Measurements from ENCODE around the gene OR4S2. TPM values are rescaled to one million over a fixed set of nuclear protein-coding genes. Genes with fewer than 3 reads are reported as not detected.

Gene OR4S2, protein sequence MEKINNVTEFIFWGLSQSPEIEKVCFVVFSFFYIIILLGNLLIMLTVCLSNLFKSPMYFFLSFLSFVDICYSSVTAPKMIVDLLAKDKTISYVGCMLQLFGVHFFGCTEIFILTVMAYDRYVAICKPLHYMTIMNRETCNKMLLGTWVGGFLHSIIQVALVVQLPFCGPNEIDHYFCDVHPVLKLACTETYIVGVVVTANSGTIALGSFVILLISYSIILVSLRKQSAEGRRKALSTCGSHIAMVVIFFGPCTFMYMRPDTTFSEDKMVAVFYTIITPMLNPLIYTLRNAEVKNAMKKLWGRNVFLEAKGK
- total RNA-seq = not detected
- long read RNA-seq = 0 reads

DNA sequence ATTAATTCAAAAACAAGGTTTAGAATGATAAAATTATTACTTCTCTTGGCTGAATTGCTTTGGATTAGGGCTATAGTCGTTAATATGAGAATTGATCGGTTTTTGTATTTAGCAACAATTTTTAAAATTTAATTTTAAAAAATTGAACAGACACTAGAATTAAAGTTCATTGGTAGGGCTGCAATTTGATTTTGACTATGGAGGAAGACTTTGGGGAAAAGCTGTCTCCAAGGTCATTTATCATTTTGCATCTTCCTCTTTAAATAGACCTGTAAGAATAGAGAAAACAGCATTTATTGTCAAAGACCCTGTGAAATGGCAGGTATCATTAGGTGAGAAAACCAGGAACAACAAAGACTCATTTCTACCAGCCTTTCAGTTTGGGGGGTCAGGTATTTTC, at the start of gene OR4S2:
TSS of gene OR4S2 (plus strand) at position 301 of the 400 bp plus-strand sequence. CDS start 2,577 bp downstream, outside the sequence.
- TF ChIP-seq, protein P1, sequence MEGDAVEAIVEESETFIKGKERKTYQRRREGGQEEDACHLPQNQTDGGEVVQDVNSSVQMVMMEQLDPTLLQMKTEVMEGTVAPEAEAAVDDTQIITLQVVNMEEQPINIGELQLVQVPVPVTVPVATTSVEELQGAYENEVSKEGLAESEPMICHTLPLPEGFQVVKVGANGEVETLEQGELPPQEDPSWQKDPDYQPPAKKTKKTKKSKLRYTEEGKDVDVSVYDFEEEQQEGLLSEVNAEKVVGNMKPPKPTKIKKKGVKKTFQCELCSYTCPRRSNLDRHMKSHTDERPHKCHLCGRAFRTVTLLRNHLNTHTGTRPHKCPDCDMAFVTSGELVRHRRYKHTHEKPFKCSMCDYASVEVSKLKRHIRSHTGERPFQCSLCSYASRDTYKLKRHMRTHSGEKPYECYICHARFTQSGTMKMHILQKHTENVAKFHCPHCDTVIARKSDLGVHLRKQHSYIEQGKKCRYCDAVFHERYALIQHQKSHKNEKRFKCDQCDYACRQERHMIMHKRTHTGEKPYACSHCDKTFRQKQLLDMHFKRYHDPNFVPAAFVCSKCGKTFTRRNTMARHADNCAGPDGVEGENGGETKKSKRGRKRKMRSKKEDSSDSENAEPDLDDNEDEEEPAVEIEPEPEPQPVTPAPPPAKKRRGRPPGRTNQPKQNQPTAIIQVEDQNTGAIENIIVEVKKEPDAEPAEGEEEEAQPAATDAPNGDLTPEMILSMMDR (IDR thresholded peaks at IDR 0.05; ENCODE audit: borderline replicate concordance) = no peak
- intact Hi-C loops (cut with micrococcal nuclease) = no loop called here
- Histone ChIP-seq H3K36me3 (no peaks in the 10 kb centered on the region), H3K27ac (replicated peaks) (no peak within 1 kb of the TSS), H3K4me3 (no peak within 1 kb of the TSS), H3K9me3 (replicated peaks) (peaks cover 12% of the 10 kb centered on the region), H3K27me3 (ENCODE audit: low read depth) (no peaks in the 10 kb centered on the region), H3K4me1 (no peaks in the 10 kb centered on the region)
- no peak for DNase-seq

DNA sequence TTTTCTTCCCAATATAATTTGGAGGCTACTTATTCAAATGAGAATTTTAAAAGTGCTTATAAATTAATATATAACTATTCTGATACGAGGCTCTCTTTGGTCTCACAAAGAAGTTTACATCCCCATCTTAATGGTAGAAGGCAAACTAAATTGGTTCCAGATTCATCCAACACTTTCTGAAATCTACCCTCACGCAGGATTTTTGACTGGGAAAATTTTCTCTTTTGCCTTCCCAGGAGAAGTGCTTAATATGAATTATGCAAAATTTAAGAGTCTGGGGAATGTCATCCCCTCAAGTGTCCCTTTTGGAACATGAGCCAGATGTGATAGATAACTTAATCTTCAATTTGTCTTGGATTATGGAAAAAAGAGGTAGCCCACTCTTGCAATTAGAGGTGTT, 40.6 kb upstream of the OR4S2 start, which contains the start of gene OR4C11:
TSS of gene OR4C11 (minus strand) at position 101 of the 400 bp plus-strand sequence. CDS start 3,272 bp downstream, outside the sequence.
- peaks cover 9% of the 10 kb centered on the region for H3K9me3 ChIP-seq (replicated peaks)
- H3K27ac ChIP-seq (replicated peaks) = no peak within 1 kb of the TSS
- intact Hi-C loops (cut with micrococcal nuclease) = no loop called here
- no peak for DNase-seq
- TF ChIP-seq, protein P1 (IDR thresholded peaks at IDR 0.05; ENCODE audit: borderline replicate concordance) = no peak
- H3K36me3 ChIP-seq = no peaks in the 10 kb centered on the region
- no peak within 1 kb of the TSS for H3K4me3 ChIP-seq
- H3K4me1 ChIP-seq = no peaks in the 10 kb centered on the region
- H3K27me3 ChIP-seq (ENCODE audit: low read depth) = no peaks in the 10 kb centered on the region

DNA sequence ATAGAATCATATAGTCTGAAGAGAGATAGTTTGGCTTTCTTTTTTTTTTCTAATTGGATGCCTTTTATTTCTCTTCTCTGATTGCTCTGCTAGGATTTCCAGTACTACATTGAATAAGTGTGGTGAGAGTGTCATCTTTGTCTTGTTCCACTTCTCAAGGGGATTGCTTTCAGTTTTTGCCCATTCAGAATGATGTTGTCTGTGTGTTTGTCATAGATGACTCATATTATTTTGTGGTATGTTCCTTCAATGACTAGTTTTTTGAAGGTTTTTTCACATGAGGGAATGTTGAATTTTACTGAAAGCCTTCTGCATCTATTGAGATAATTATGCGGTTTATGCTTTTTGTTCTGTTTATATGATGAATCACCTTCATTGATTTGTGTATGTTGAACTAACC, 23.6 kb upstream of the OR4S2 start:
- TF ChIP-seq, protein P1 (IDR thresholded peaks at IDR 0.05; ENCODE audit: borderline replicate concordance) = no peak
- no peaks in the 10 kb centered on the region for H3K27me3 ChIP-seq (ENCODE audit: low read depth)
- no peaks in the 10 kb centered on the region for H3K4me1 ChIP-seq
- no peak overlapping the region for H3K27ac ChIP-seq (replicated peaks)
- H3K4me3 ChIP-seq = no peak overlapping the region
- intact Hi-C loops (cut with micrococcal nuclease) = no loop called here
- DNase-seq = no peak
- peaks cover 75% of the 10 kb centered on the region for H3K9me3 ChIP-seq (replicated peaks)
- H3K36me3 ChIP-seq = no peaks in the 10 kb centered on the region

DNA sequence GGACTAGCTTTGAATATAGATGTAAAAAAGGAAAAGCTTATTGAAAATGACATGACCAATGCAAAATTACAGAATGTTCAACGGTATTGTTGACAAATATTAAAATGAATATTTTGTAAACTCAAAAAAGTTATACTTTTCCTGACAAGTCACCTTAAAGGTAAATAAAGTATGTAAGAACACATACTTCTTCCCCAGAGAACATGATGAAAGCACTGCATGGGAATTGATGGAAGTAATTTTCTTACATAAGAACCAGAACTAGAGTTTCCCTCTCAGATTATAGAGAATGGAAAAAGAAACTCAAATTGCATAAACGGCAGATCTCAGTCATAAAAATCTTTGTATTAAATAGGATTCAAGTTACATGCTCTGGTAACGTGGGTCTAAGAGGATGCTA, 13.3 kb upstream of the OR4S2 start, which contains the start of gene OR4P4:
TSS of gene OR4P4 (plus strand) at position 301 of the 400 bp plus-strand sequence.
- H3K4me1 ChIP-seq = no peaks in the 10 kb centered on the region
- no peaks in the 10 kb centered on the region for H3K36me3 ChIP-seq
- TF ChIP-seq, protein P1 (IDR thresholded peaks at IDR 0.05; ENCODE audit: borderline replicate concordance) = no peak
- H3K4me3 ChIP-seq = no peak within 1 kb of the TSS
- no peaks in the 10 kb centered on the region for H3K27me3 ChIP-seq (ENCODE audit: low read depth)
- intact Hi-C loops (cut with micrococcal nuclease) = no loop called here
- no peak within 1 kb of the TSS for H3K27ac ChIP-seq (replicated peaks)
- no peak for DNase-seq
- peaks cover 27% of the 10 kb centered on the region for H3K9me3 ChIP-seq (replicated peaks)

DNA sequence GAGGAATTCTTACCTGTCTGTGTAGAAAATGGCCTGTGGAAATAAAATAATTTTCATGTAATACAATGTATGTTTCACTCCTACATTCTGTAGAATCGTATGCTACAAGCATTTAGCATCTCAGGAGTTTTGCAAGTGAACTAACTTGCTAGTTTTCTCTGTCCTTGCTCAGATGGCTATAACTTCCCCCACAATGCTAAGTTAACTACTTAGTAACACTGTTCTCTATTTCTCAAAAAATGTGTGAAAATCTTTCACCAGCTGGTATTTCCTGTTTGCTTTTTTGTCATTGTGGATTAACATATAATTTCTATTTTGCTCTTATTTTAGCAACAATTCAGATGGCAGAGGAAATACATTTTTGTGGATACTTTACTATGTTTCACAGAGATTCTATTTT, 4.4 kb downstream of the OR4S2 start:
- Histone ChIP-seq H3K9me3 (replicated peaks) (no peaks in the 10 kb centered on the region), H3K4me1 (no peaks in the 10 kb centered on the region), H3K4me3 (no peak overlapping the region), H3K36me3 (no peaks in the 10 kb centered on the region), H3K27ac (replicated peaks) (no peak overlapping the region), H3K27me3 (ENCODE audit: low read depth) (no peaks in the 10 kb centered on the region)
- TF ChIP-seq, protein P1 (IDR thresholded peaks at IDR 0.05; ENCODE audit: borderline replicate concordance) = no peak
- no peak for DNase-seq
- intact Hi-C loops (cut with micrococcal nuclease) = no loop called here

All from left ventricle myocardium inferior (tissue), 1 donor.